ENCODE measurements around the gene SDK2.

Gene SDK2

GRCh38 chr17:73624496-73624988 is 19.7 kb downstream of the SDK2 start:
- no peak for TF ChIP-seq ZNF76 (tag by site-specific recombination; IDR thresholded peaks at IDR 0.05; ENCODE audit: borderline replicate concordance, low read depth)
- no peak for TF ChIP-seq ZSCAN16 (tag by site-specific recombination; IDR thresholded peaks at IDR 0.05)
- TF ChIP-seq AEBP2 (tag by site-specific recombination; IDR thresholded peaks at IDR 0.05; ENCODE audit: borderline replicate concordance), result no peak
- no peak for TF ChIP-seq ZNF664 (tag by site-specific recombination; IDR thresholded peaks at IDR 0.05)
- no peak for TF ChIP-seq SALL2 (tag by site-specific recombination; IDR thresholded peaks at IDR 0.05; ENCODE audit: borderline replicate concordance)
- no peak for TF ChIP-seq ZNF585B (tag by site-specific recombination; IDR thresholded peaks at IDR 0.05)
- TF ChIP-seq ZNF530 (tag by site-specific recombination; IDR thresholded peaks at IDR 0.05; ENCODE audit: low read depth), result no peak
- TF ChIP-seq ZNF175 (tag by site-specific recombination; IDR thresholded peaks at IDR 0.05), result no peak
- no peak for TF ChIP-seq ZNF311 (tag by site-specific recombination; IDR thresholded peaks at IDR 0.05; ENCODE audit: borderline replicate concordance)
- ChIA-PET POLR2A (interaction anchor here (1.2 kb wide), 1 partner anchor 19 kb away, joined by 4 read pairs; the partner anchor contains the start of gene SDK2), CTCF (no interaction called here)
- H3K27ac ChIP-seq (ENCODE audit: extremely low read depth, low read depth, low read length), result no peak overlapping the region
- H3K9me3 ChIP-seq (ENCODE audit: control insufficient read depth, insufficient read depth, low read depth, low read length), result no peaks in the 10 kb centered on the region
- H3K4me1 ChIP-seq (ENCODE audit: control insufficient read depth, insufficient read depth, low read length), result peaks cover 2% of the 10 kb centered on the region; the same call in 1 of the 2 replicates
- no peaks in the 10 kb centered on the region for H3K36me3 ChIP-seq (ENCODE audit: control insufficient read depth in 2 of 2, insufficient read depth in 1 of 2, low read length in 2 of 2)
- no peak overlapping the region for H3K4me3 ChIP-seq (ENCODE audit: low read depth, low read length)

DNA sequence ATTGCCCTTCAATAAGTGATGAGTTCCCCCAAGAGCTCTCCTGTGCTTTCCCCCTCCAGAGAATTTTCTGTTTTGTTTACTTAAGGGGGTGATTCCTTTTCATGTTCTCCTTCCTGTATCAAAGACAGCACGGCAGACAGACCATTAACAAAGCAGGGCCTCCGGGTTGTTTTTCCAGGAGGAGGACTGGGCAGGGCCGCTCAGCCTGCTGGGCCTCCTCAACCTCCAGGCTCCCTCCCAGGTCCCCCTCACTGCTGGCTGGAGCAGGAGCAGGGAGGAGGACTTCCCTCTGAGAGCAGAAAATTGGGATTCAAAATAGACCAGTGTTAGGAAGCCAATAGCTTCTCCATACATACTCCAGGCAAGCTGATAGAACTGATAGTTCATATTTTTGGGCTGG is 20.4 kb downstream of the SDK2 start:
- H3K36me3 ChIP-seq (ENCODE audit: control insufficient read depth in 2 of 2, insufficient read depth in 1 of 2, low read length in 2 of 2), result no peaks in the 10 kb centered on the region
- CTCF ChIA-PET, result no interaction called here
- TF ChIP-seq, protein P1, sequence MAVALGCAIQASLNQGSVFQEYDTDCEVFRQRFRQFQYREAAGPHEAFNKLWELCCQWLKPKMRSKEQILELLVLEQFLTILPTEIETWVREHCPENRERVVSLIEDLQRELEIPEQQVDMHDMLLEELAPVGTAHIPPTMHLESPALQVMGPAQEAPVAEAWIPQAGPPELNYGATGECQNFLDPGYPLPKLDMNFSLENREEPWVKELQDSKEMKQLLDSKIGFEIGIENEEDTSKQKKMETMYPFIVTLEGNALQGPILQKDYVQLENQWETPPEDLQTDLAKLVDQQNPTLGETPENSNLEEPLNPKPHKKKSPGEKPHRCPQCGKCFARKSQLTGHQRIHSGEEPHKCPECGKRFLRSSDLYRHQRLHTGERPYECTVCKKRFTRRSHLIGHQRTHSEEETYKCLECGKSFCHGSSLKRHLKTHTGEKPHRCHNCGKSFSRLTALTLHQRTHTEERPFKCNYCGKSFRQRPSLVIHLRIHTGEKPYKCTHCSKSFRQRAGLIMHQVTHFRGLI (tag by site-specific recombination; IDR thresholded peaks at IDR 0.05), result no peak
- TF ChIP-seq ZBTB11 (tag by site-specific recombination; conservative IDR thresholded peaks at IDR 0.05; ENCODE audit: low read depth) (no peak), ZNF624 (tag by site-specific recombination; IDR thresholded peaks at IDR 0.05) (no peak), ZBTB6 (tag by site-specific recombination; IDR thresholded peaks at IDR 0.05) (no peak), ZNF549 (tag by site-specific recombination; IDR thresholded peaks at IDR 0.05) (no peak), EGR2 (tag by site-specific recombination; IDR thresholded peaks at IDR 0.05; ENCODE audit: low read depth) (no peak), ZIC2 (tag by site-specific recombination; IDR thresholded peaks at IDR 0.05) (no peak), ZNF366 (tag by site-specific recombination; conservative IDR thresholded peaks at IDR 0.05) (no peak), HOXC10 (CRISPR knock-in tag; IDR thresholded peaks at IDR 0.05) (no peak), SETDB1 (IDR thresholded peaks at IDR 0.05; ENCODE audit: insufficient read length, low read length) (no peak), KLF10 (tag by site-specific recombination; IDR thresholded peaks at IDR 0.05) (no peak), GLIS2 (tag by site-specific recombination; IDR thresholded peaks at IDR 0.05) (no peak)
- TF ChIP-seq, protein P2, sequence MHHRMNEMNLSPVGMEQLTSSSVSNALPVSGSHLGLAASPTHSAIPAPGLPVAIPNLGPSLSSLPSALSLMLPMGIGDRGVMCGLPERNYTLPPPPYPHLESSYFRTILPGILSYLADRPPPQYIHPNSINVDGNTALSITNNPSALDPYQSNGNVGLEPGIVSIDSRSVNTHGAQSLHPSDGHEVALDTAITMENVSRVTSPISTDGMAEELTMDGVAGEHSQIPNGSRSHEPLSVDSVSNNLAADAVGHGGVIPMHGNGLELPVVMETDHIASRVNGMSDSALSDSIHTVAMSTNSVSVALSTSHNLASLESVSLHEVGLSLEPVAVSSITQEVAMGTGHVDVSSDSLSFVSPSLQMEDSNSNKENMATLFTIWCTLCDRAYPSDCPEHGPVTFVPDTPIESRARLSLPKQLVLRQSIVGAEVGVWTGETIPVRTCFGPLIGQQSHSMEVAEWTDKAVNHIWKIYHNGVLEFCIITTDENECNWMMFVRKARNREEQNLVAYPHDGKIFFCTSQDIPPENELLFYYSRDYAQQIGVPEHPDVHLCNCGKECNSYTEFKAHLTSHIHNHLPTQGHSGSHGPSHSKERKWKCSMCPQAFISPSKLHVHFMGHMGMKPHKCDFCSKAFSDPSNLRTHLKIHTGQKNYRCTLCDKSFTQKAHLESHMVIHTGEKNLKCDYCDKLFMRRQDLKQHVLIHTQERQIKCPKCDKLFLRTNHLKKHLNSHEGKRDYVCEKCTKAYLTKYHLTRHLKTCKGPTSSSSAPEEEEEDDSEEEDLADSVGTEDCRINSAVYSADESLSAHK (tag by site-specific recombination; IDR thresholded peaks at IDR 0.05), result no peak
- TF ChIP-seq, protein P3, sequence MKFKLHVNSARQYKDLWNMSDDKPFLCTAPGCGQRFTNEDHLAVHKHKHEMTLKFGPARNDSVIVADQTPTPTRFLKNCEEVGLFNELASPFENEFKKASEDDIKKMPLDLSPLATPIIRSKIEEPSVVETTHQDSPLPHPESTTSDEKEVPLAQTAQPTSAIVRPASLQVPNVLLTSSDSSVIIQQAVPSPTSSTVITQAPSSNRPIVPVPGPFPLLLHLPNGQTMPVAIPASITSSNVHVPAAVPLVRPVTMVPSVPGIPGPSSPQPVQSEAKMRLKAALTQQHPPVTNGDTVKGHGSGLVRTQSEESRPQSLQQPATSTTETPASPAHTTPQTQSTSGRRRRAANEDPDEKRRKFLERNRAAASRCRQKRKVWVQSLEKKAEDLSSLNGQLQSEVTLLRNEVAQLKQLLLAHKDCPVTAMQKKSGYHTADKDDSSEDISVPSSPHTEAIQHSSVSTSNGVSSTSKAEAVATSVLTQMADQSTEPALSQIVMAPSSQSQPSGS (tag by site-specific recombination; IDR thresholded peaks at IDR 0.05; ENCODE audit: low read depth), result no peak
- no peak overlapping the region for H3K4me3 ChIP-seq (ENCODE audit: low read depth, low read length)
- no peak overlapping the region for H3K27ac ChIP-seq (ENCODE audit: extremely low read depth, low read depth, low read length)
- no peaks in the 10 kb centered on the region for H3K9me3 ChIP-seq (ENCODE audit: control insufficient read depth, insufficient read depth, low read depth, low read length)
- H3K4me1 ChIP-seq (ENCODE audit: control insufficient read depth, insufficient read depth, low read length), result peaks cover 2% of the 10 kb centered on the region; the same call in 1 of the 2 replicates
- POLR2A ChIA-PET, result interaction anchor here (1.2 kb wide), 1 partner anchor 20 kb away, joined by 4 read pairs; the partner anchor contains the start of gene SDK2
